ENCODE data around the gene CFAP300.

Gene CFAP300

DNA sequence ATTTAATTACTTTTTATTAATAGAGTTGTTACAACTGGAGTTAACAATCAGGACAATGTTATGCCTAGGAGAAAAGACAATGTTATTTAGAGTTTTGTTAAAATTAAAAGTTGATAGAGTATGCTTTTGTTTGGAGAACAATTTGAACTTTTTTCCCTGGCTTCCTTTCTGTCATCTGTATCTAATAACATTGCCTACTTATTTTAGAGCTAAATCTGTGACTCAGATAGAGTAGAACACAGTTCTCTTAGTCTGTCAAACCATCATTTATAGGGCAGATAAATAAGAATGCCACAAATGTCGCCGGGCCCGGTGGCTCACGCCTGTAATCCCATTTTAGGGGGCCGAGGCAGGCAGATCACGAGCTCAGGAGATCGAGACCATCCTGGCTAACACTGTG is 34.1 kb downstream of the CFAP300 start:
- DNase-seq (ENCODE audit: insufficient read length) (no peak), FAIRE-seq (no peak)
- TF ChIP-seq POLR2A (IDR thresholded peaks at IDR 0.05; ENCODE audit: low read depth, low read length), result no peak
- TF ChIP-seq TAF1 (IDR thresholded peaks at IDR 0.05; ENCODE audit: borderline replicate concordance, low read depth, low read length), result no peak
- no peak for TF ChIP-seq POLR2AphosphoS5 (IDR thresholded peaks at IDR 0.05; ENCODE audit: low read depth, low read length)

DNA sequence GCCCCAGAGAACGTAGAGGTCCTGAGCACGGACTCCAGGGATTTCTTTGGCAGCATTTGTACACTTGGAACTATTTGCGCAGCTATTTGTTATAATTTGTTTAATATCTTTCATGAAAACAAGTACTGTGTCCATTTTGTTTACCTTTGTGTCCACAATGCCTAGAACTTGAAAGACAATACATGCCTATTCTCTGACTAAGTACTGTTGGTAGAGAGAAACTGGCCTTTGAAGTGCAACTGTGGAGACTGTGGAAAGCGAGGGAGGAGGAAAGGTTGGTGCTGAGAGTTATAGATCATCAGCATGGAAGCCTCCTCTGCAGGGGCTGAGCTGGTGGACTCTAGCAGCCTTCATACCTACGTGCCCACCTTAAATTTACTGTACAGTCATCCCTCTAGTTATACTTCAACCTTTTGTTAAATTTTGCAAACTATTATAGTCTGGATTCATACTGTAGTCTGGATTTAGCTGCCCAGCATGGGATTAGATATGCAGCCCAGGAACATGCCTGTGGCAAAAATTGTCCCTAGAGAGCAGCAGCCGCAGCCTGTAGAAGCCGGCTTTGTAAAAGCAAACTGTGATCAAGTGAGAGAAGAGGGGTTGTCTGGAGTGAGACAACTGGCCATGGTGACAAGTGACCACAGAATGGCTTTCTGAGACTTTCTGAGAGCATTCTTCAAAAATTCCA is 38.8 kb downstream of the CFAP300 start:
- DNase-seq (ENCODE audit: insufficient read length) (no peak), FAIRE-seq (no peak)
- TF ChIP-seq POLR2A (IDR thresholded peaks at IDR 0.05; ENCODE audit: low read depth, low read length) (no peak), POLR2AphosphoS5 (IDR thresholded peaks at IDR 0.05; ENCODE audit: low read depth, low read length) (no peak), TAF1 (IDR thresholded peaks at IDR 0.05; ENCODE audit: borderline replicate concordance, low read depth, low read length) (no peak)

DNA sequence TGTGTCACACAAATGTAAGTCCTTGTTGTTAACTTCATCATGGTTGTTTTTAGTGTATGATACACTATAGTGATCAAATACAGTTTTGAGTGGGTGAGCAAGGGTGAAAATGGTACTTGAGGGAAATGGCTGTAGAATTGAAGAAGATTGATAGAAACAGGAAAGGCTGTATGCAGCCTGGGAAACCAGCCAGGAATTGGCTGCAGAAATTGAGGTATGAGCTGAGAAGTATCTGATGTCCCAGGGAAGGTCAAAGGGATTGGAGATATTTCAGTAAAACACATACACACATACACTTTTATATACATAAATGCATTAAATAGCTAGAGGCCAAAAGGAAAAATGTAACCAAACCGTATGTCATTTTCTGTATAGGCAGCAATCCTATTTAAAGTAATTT is 49.9 kb downstream of the CFAP300 start:
- FAIRE-seq, result no peak
- no peak for TF ChIP-seq TAF1 (IDR thresholded peaks at IDR 0.05; ENCODE audit: borderline replicate concordance, low read depth, low read length)
- no peak for DNase-seq (ENCODE audit: insufficient read length)

DNA sequence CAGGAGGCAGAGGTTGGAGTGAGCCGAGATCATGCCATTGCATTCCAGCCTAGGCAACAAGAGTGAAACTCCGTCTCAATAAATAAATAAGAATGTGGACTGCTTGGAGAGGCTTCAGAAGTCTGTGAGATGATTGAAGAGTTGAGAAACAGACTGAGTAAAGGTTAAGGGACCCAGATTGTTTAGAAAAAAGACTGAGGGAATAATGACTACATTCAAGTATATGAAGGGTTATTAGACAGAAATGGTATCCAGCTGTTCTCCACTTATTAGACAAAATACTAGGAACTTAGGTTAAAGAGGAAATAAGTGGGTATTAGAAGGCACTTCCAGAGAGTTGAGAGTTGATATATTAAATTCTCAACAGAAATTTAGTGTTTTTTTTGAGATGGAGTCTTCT is 52.5 kb downstream of the CFAP300 start:
- DNase-seq (ENCODE audit: insufficient read length) (no peak), FAIRE-seq (no peak)
- TF ChIP-seq POLR2AphosphoS5 (IDR thresholded peaks at IDR 0.05; ENCODE audit: low read depth, low read length), result no peak

DNA sequence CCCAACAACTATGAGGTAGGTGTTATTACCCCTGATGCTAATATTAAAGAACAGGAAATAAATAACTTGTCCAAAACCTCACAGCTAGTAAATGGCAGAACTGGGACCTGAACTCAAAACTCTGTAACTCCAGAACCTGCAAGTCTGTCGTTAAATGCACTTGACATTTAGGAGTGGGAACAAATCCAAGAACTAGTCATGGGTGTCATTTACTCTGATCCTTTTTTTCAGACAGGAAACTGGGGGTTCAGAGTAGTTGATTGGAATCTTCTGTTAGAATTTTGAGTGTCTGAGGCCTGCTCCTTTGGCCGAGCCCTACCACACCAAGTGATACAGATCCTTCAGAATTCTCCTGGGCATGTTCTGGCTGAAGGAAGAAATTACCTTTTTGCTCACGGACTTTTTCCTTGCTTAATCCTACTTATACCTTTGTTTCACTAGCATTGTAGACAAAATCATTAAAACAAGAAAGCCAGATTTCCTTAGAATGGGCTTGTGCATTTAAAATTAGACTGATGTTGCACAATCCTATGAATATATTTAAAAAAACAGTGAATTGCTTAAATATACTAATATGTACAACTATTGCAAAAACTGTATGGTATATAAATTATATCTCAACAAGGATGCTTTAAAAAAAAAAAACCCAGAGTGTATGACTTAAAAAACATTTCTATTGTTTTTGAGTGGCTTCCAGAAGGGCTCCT is 61.6 kb downstream of the CFAP300 start:
- TF ChIP-seq POLR2AphosphoS5 (IDR thresholded peaks at IDR 0.05; ENCODE audit: low read depth, low read length) (no peak), TAF1 (IDR thresholded peaks at IDR 0.05; ENCODE audit: borderline replicate concordance, low read depth, low read length) (no peak), POLR2A (IDR thresholded peaks at IDR 0.05; ENCODE audit: low read depth, low read length) (no peak)
- DNase-seq (ENCODE audit: insufficient read length) (no peak), FAIRE-seq (no peak)

DNA sequence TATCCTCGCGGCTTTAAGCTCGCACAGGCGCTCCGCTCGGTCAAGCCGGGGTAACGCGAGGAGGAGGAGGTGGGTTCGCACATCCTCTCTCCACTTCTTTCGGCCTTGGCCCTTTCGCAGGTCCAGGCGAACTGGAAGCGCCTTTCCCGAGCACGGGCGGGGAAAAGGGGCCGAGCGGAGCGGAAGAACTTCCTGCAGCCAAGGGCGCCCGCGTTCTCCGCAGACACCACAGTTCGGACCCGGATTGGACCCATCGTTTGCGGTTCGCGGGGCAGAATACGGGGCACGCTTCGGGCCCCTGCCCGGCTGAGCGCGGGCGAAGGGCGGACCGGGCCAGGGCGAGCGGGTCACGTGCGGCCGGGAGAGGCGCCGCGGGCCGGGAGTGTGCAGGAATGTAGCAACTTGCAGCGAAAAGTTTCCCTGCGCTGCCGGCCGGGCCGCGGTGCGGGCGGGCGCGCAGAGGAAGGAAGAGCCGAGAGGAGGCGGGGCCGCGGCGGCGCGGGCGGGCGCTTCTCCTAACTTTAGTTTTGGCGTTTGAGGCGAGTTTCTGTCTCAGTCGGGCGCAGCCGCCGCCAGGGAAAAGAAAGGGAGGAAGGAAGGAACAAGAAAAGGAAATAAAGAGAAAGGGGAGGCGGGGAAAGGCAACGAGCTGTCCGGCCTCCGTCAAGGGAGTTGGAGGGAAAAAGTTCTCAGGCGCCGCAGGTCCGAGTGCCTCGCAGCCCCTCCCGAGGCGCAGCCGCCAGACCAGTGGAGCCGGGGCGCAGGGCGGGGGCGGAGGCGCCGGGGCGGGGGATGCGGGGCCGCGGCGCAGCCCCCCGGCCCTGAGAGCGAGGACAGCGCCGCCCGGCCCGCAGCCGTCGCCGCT is 62.9 kb downstream of the CFAP300 start, which contains the start of gene YAP1:
Gene YAP1 (plus strand): TSS at position 552 of the 865 bp plus-strand sequence. CDS start 402 bp downstream, outside the sequence.
- FAIRE-seq (peak; percentile 58), DNase-seq (ENCODE audit: insufficient read length) (peak; percentile 44)
- TF ChIP-seq POLR2A (IDR thresholded peaks at IDR 0.05; ENCODE audit: low read depth, low read length) (no peak), TAF1 (IDR thresholded peaks at IDR 0.05; ENCODE audit: borderline replicate concordance, low read depth, low read length) (no peak), POLR2AphosphoS5 (IDR thresholded peaks at IDR 0.05; ENCODE audit: low read depth, low read length) (no peak)

DNA sequence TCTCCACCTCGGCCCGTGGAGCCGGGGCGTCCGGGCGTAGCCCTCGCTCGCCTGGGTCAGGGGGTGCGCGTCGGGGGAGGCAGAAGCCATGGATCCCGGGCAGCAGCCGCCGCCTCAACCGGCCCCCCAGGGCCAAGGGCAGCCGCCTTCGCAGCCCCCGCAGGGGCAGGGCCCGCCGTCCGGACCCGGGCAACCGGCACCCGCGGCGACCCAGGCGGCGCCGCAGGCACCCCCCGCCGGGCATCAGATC is 63.4 kb downstream of the CFAP300 start:
- TF ChIP-seq POLR2AphosphoS5 (IDR thresholded peaks at IDR 0.05; ENCODE audit: low read depth, low read length) (no peak), POLR2A (IDR thresholded peaks at IDR 0.05; ENCODE audit: low read depth, low read length) (no peak), TAF1 (IDR thresholded peaks at IDR 0.05; ENCODE audit: borderline replicate concordance, low read depth, low read length) (no peak)
- DNase-seq (ENCODE audit: insufficient read length), result peak; percentile 29
- no peak for FAIRE-seq

DNA sequence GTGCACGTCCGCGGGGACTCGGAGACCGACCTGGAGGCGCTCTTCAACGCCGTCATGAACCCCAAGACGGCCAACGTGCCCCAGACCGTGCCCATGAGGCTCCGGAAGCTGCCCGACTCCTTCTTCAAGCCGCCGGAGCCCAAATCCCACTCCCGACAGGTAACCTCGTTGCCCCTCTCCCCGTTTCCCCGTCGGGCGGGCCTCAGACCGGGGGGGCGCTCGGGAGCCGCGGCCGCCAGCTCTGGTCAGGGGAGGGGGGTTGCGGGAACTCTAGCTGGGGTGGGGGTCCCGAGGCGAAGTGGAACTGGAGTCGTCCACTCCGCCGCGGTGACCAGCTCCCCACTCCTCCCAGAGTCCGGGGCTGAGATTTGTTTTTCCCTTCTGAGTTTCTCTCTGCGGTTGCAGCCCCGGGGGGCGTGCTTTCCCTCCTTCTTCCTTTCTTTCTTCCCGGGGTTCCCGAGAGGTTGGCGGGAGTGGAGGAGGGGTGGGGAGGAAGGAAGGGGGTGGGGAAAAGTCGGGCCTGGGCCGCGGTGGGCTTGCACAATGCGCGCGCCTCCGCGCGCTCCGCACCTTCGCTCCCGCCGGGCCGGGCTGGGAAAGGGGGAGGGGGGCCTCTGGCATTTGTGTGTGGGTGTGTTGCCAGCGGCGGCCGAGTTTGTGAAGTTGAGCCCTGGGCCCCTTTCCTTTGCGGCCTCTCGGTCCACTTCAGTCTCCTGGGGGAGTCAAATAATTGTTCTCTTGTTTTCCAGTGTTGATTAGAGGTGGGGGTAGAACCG is 64.0 kb downstream of the CFAP300 start:
- DNase-seq (ENCODE audit: insufficient read length), result peak; percentile 12
- FAIRE-seq, result no peak
- TF ChIP-seq TAF1 (IDR thresholded peaks at IDR 0.05; ENCODE audit: borderline replicate concordance, low read depth, low read length) (no peak), POLR2AphosphoS5 (IDR thresholded peaks at IDR 0.05; ENCODE audit: low read depth, low read length) (no peak), POLR2A (IDR thresholded peaks at IDR 0.05; ENCODE audit: low read depth, low read length) (no peak)

DNA sequence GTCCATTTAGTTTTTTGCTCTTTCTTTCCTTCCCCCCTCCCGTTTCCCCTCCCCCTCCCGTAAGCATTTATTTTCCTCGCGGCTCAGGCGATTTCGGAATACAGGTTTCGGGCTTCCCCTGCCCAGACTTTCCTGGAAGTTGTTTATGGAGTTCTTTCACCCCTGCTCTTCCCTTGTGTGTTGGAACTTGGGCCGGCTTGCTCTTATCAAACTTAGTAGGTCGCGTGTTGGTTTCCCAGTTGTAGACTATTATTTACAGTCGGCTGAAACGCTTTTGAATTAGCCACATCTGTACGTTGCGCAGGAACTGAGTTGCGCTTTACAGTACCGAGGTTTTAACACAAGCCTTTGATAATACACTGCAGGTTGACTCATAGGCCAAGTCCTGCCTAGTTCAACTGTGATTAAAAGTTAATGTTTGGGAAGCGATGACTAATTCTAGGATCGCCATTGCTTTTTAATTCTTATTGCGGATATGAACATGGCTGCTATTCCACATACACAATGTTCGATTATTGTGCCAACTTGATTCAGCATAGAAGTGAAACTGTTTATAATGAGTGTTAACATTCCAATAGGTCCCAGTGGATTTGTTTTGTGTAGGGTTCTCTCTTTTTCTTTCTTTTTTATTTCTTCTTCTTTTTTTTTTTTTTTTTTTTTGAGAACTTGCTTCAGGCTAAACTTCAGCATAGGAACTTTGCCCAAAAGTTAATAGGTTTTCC is 64.7 kb downstream of the CFAP300 start:
- TF ChIP-seq POLR2AphosphoS5 (IDR thresholded peaks at IDR 0.05; ENCODE audit: low read depth, low read length), result no peak
- no peak for TF ChIP-seq POLR2A (IDR thresholded peaks at IDR 0.05; ENCODE audit: low read depth, low read length)
- TF ChIP-seq TAF1 (IDR thresholded peaks at IDR 0.05; ENCODE audit: borderline replicate concordance, low read depth, low read length), result no peak
- DNase-seq (ENCODE audit: insufficient read length) (no peak), FAIRE-seq (no peak)

DNA sequence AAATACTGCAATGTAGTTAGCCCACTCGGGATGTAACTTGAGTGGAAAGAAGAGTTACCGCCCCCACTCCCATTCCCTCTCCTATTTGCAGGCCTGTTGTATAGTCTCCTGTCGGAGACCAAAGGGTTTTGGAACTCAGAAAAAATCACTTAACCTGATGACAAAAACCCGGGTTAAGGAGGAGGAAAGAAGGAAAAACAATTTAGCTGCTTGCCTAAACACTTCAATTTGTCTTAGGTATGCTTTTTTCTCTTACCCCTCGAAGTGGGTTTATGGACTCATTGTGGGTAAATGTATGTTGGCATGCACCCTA is 65.2 kb downstream of the CFAP300 start:
- FAIRE-seq (no peak), DNase-seq (ENCODE audit: insufficient read length) (no peak)
- TF ChIP-seq TAF1 (IDR thresholded peaks at IDR 0.05; ENCODE audit: borderline replicate concordance, low read depth, low read length), result no peak
- TF ChIP-seq POLR2AphosphoS5 (IDR thresholded peaks at IDR 0.05; ENCODE audit: low read depth, low read length), result no peak

DNA sequence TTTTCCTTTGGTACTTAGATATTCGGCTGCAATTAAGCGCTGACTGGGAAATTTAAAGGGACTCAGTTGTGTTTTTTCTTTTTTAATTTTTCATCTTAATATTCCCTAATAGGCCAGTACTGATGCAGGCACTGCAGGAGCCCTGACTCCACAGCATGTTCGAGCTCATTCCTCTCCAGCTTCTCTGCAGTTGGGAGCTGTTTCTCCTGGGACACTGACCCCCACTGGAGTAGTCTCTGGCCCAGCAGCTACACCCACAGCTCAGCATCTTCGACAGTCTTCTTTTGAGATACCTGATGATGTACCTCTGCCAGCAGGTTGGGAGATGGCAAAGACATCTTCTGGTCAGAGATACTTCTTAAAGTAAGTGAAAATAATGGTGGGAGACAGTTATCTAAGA is 66.8 kb downstream of the CFAP300 start:
- no peak for FAIRE-seq
- TF ChIP-seq TAF1 (IDR thresholded peaks at IDR 0.05; ENCODE audit: borderline replicate concordance, low read depth, low read length), result no peak
- TF ChIP-seq POLR2AphosphoS5 (IDR thresholded peaks at IDR 0.05; ENCODE audit: low read depth, low read length), result no peak
- TF ChIP-seq POLR2A (IDR thresholded peaks at IDR 0.05; ENCODE audit: low read depth, low read length), result no peak
- no peak for DNase-seq (ENCODE audit: insufficient read length)

All from GM12892 (cell line).